ENCODE measurements around the gene MS4A10.

The MS4A10 gene

GRCh38 chr11:60781981-60782316 lies 3.2 kb upstream of the MS4A10 start:
- no peak for TF ChIP-seq ZFX (IDR thresholded peaks at IDR 0.05)
- TF ChIP-seq, protein P1, sequence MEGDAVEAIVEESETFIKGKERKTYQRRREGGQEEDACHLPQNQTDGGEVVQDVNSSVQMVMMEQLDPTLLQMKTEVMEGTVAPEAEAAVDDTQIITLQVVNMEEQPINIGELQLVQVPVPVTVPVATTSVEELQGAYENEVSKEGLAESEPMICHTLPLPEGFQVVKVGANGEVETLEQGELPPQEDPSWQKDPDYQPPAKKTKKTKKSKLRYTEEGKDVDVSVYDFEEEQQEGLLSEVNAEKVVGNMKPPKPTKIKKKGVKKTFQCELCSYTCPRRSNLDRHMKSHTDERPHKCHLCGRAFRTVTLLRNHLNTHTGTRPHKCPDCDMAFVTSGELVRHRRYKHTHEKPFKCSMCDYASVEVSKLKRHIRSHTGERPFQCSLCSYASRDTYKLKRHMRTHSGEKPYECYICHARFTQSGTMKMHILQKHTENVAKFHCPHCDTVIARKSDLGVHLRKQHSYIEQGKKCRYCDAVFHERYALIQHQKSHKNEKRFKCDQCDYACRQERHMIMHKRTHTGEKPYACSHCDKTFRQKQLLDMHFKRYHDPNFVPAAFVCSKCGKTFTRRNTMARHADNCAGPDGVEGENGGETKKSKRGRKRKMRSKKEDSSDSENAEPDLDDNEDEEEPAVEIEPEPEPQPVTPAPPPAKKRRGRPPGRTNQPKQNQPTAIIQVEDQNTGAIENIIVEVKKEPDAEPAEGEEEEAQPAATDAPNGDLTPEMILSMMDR (conservative IDR thresholded peaks at IDR 0.05): no peak
- no peak overlapping the region for H3K27ac ChIP-seq

- no peak for TF ChIP-seq ZFX (IDR thresholded peaks at IDR 0.05)
- TF ChIP-seq, protein P1 (conservative IDR thresholded peaks at IDR 0.05): no peak
- H3K27ac ChIP-seq: no peak overlapping the region
These were observed 2.6 kb upstream of the MS4A10 start for GRCh38 chr11:60782393-60783140.

- H3K27ac ChIP-seq: no peak overlapping the region
- TF ChIP-seq ZFX (IDR thresholded peaks at IDR 0.05): no peak
- TF ChIP-seq, protein P1 (conservative IDR thresholded peaks at IDR 0.05): no peak
These were observed 2.0 kb upstream of the MS4A10 start for GRCh38 chr11:60783141-60783484.

DNA sequence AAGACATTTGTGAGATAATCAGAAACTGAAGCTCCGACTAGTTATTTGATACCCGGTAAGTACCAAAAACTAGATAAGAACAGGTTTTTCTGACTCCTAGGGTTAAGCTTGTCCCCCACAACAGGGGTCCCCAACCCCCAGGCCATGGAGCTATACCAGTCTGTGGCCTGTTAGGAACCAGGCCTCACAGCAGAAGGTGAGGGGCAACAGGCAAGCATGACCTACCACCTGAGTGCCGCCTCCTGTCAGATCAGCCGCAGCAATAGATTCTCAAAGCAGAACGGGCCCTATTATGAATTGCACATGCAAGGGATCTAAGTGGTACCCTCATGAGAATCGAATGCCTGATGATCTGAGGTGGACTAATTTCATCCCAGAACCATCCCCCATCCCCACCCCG lies 1.2 kb upstream of the MS4A10 start:
- no peak overlapping the region for H3K27ac ChIP-seq

GRCh38 chr11:60785806-60786361 lies 751 bp downstream of the MS4A10 start:
- TF ChIP-seq, protein P1 (conservative IDR thresholded peaks at IDR 0.05): no peak

More for the DNA sequence above, 1.2 kb upstream of the MS4A10 start:
- TF ChIP-seq ZFX (IDR thresholded peaks at IDR 0.05): no peak
- TF ChIP-seq, protein P1 (conservative IDR thresholded peaks at IDR 0.05): no peak

DNA sequence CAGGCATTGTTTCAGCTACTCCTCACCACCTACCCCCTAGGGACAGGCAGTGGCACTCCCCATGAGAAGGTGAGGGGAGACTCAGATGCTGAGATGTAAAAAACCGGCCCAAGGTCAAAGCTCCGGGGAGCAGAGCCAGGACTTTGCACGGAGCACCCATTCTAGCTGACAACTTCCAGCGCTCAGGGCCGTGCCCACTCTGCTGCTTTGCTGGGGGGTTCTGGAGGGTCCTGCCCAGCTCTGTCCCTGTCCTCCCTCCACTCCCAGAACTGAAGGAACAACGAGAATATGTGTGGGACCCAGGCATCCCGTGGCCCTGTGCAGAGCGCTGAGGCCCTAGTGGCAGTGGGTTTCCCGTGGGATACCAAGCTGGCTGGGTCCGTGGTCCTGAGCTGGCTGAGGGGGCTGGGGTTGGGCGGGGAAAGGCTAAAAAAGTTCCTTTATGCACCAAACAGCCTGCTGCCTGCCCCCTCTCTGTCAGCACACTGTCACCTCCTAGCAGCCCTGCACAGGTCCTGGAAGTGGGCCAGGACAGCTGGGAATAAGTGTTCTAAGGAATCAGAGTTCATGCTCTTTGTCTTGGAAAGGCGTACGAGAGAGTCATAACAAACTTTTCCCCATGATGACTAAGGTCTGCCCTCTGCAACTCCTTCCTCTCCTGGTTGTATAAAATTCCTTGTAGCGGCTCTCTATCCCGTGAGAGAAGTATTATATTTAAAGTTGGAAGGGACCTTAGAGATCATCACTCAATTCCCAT lies 1.9 kb downstream of the MS4A10 start:
- H3K27ac ChIP-seq: no peak overlapping the region
- TF ChIP-seq, protein P1 (conservative IDR thresholded peaks at IDR 0.05): no peak
- no peak for TF ChIP-seq ZFX (IDR thresholded peaks at IDR 0.05)

More at GRCh38 chr11:60785806-60786361, 751 bp downstream of the MS4A10 start:
- no peak overlapping the region for H3K27ac ChIP-seq

Measured in C4-2B (cell line).